Measurements from ENCODE around the gene POLR1H. TPM values are rescaled to one million over a fixed set of nuclear protein-coding genes. Genes with fewer than 3 reads are reported as not detected.

Gene POLR1H
- total RNA-seq, 1 donor from 2014 or later: 30.3 TPM

- TF ChIP-seq, protein P1, sequence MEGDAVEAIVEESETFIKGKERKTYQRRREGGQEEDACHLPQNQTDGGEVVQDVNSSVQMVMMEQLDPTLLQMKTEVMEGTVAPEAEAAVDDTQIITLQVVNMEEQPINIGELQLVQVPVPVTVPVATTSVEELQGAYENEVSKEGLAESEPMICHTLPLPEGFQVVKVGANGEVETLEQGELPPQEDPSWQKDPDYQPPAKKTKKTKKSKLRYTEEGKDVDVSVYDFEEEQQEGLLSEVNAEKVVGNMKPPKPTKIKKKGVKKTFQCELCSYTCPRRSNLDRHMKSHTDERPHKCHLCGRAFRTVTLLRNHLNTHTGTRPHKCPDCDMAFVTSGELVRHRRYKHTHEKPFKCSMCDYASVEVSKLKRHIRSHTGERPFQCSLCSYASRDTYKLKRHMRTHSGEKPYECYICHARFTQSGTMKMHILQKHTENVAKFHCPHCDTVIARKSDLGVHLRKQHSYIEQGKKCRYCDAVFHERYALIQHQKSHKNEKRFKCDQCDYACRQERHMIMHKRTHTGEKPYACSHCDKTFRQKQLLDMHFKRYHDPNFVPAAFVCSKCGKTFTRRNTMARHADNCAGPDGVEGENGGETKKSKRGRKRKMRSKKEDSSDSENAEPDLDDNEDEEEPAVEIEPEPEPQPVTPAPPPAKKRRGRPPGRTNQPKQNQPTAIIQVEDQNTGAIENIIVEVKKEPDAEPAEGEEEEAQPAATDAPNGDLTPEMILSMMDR (conservative IDR thresholded peaks at IDR 0.05; ENCODE audit: low read depth, low read length): no peak
- no peak for DNase-seq (ENCODE audit: low read depth)
- no peak overlapping the region for H3K4me3 ChIP-seq (ENCODE audit: low read depth, low read length)
These were observed 52.8 kb downstream of the POLR1H start for GRCh38 chr6:30113841-30114240.

Other genes starting within 250 kb of the POLR1H start
- 0.46 and 0.94 TPM in 2 replicates for gene HLA-G, start 233.4 kb upstream of the POLR1H start, total RNA-seq
- gene HLA-A, start 118.7 kb upstream of the POLR1H start, total RNA-seq: 132 and 479 TPM in 2 replicates
- 45.4 and 54.5 TPM in 2 replicates for gene PPP1R11, start 5.9 kb downstream of the POLR1H start, total RNA-seq
- gene RNF39, start 14.5 kb downstream of the POLR1H start, total RNA-seq: not detected in 2 replicates
- not detected in 2 replicates for gene TRIM31, start 51.8 kb downstream of the POLR1H start, total RNA-seq
- not detected in 2 replicates for gene TRIM40, start 74.9 kb downstream of the POLR1H start, total RNA-seq
- gene TRIM10, start 99.9 kb downstream of the POLR1H start, total RNA-seq: not detected in 2 replicates
- gene TRIM15, start 102.3 kb downstream of the POLR1H start, total RNA-seq: not detected in 2 replicates
- gene TRIM26, start 152.1 kb downstream of the POLR1H start, total RNA-seq: 14.7 and 35.1 TPM in 2 replicates

Measured in epithelial cell of proximal tubule (primary cell).